Measurements from ENCODE around the gene CNKSR1. TPM values are rescaled to one million over a fixed set of nuclear protein-coding genes. Genes with fewer than 3 reads are reported as not detected.

Gene CNKSR1
- total and polyA plus RNA-seq, 2 of the 13 experiments (the other 11 are each of a cell fraction or from before 2014, with no cell fraction given): 3.4 to 8.9 TPM

- 0 out of 2 replicates have a peak, but pooled peaks have one; percentile 31 for TF ChIP-seq TIGD3 (CRISPR knock-in tag; IDR thresholded peaks at IDR 0.05; ENCODE audit: borderline replicate concordance)
- TF ChIP-seq MAFG (CRISPR knock-in tag; IDR thresholded peaks at IDR 0.05): no peak
- TF ChIP-seq CCAR2 (optimal IDR thresholded peaks at IDR 0.05; ENCODE audit: low read depth, low read length): no peak
- no peak; the same call in 1 of the 2 replicates for TF ChIP-seq CREBL2 (CRISPR knock-in tag; IDR thresholded peaks at IDR 0.05; ENCODE audit: borderline replicate concordance)
- TF ChIP-seq, protein P1, sequence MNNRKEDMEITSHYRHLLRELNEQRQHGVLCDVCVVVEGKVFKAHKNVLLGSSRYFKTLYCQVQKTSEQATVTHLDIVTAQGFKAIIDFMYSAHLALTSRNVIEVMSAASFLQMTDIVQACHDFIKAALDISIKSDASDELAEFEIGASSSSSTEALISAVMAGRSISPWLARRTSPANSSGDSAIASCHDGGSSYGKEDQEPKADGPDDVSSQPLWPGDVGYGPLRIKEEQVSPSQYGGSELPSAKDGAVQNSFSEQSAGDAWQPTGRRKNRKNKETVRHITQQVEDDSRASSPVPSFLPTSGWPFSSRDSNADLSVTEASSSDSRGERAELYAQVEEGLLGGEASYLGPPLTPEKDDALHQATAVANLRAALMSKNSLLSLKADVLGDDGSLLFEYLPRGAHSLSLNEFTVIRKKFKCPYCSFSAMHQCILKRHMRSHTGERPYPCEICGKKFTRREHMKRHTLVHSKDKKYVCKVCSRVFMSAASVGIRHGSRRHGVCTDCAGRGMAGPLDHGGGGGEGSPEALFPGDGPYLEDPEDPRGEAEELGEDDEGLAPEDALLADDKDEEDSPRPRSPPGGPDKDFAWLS (CRISPR knock-in tag; IDR thresholded peaks at IDR 0.05; ENCODE audit: borderline replicate concordance): no peak
- no peak for TF ChIP-seq SP1 (IDR thresholded peaks at IDR 0.05)
- peak; percentile 82 for TF ChIP-seq SP1 (CRISPR knock-in tag; IDR thresholded peaks at IDR 0.05)
- TF ChIP-seq ZNF766 (CRISPR knock-in tag; IDR thresholded peaks at IDR 0.05; ENCODE audit: borderline replicate concordance): peak; percentile 90; the same call in 1 of the 2 replicates
- TF ChIP-seq AFF4 (CRISPR knock-in tag; IDR thresholded peaks at IDR 0.05): no peak
- TF ChIP-seq ZNF570 (CRISPR knock-in tag; IDR thresholded peaks at IDR 0.05; ENCODE audit: borderline replicate concordance): no peak
- TF ChIP-seq HNRNPUL1 (IDR thresholded peaks at IDR 0.05; ENCODE audit: low read depth, low read length): no peak; the same call in 1 of the 2 replicates
- peak; percentile 78 for TF ChIP-seq TBX2 (CRISPR knock-in tag; IDR thresholded peaks at IDR 0.05; ENCODE audit: borderline replicate concordance)
- TF ChIP-seq MLXIP (CRISPR knock-in tag; IDR thresholded peaks at IDR 0.05; ENCODE audit: borderline replicate concordance): no peak
- TF ChIP-seq KLF16 (CRISPR knock-in tag; IDR thresholded peaks at IDR 0.05): peak in 1 of 2 experiments; percentile 88; a peak in 2 of 4 replicates
- peak; percentile 20 for TF ChIP-seq DBP (CRISPR knock-in tag; IDR thresholded peaks at IDR 0.05; ENCODE audit: not compliant biosample characterization)
- peak; percentile 59 for TF ChIP-seq FOXA3 (CRISPR knock-in tag; IDR thresholded peaks at IDR 0.05)
- no peak for TF ChIP-seq JARID2 (CRISPR knock-in tag; IDR thresholded peaks at IDR 0.05; ENCODE audit: insufficient replicate concordance)
These were observed 7.4 kb upstream of the CNKSR1 start, which contains the start of gene ZNF593 (continued) for GRCh38 chr1:26169669-26170471.

Measured in HepG2 (cell line).